TTC549 (cell line): Measurements from ENCODE around the gene CHMP3.
"Not testable (repeated sequence)": the region's sequence is repeated elsewhere in the genome, so short reads cannot be mapped to it uniquely, and the experiment has no call there.

Experiments
- FAIRE-seq: peaks from 2 replicates; lab custom pipeline; 2012; peaks lifted over from hg19 to GRCh38; lab: Jason Lieb, UNC

The CHMP3 gene

DNA sequence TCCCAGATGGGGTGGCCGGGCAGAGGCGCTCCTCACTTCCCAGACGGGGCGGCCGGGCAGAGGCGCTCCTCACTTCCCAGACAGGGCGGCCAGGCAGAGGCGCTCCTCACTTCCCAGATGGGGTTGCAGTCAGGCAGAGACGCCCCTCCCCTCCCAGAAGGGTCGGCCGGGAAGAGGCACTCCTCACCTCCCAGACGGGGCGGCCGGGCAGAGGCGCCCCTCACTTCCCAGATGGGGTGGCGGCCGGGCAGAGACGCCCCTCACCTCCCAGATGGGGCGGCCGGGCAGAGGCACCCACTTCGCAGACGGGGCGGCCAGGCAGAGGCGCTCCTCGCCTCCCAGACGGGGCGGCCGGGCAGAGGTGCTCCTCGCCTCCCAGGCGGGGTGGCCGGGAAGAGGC, 13.8 kb downstream of the CHMP3 start:
- FAIRE-seq, result not testable (repeated sequence)

DNA sequence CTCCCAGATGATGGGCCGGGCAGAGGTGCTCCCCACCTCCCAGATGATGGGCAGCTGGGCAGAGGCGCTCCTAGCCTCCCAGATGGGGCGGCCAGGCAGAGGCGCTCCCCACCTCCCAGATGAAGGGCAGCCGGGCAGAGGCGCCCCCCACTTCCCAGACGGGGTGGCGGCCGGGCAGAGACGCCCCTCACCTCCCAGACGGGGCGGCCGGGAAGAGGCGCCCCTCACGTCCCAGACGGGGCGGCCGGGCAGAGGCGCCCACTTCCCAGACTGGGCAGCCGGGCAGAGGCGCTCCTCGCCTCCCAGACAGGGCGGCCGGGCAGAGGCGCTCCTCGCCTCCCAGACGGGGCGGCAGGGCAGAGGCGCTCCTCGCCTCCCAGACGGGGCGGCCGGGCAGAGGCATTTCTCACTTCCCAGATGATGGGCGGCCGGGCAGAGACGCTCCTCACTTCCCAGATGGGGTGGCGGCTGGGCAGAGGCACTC, 14.3 kb downstream of the CHMP3 start:
- not testable (repeated sequence) for FAIRE-seq

DNA sequence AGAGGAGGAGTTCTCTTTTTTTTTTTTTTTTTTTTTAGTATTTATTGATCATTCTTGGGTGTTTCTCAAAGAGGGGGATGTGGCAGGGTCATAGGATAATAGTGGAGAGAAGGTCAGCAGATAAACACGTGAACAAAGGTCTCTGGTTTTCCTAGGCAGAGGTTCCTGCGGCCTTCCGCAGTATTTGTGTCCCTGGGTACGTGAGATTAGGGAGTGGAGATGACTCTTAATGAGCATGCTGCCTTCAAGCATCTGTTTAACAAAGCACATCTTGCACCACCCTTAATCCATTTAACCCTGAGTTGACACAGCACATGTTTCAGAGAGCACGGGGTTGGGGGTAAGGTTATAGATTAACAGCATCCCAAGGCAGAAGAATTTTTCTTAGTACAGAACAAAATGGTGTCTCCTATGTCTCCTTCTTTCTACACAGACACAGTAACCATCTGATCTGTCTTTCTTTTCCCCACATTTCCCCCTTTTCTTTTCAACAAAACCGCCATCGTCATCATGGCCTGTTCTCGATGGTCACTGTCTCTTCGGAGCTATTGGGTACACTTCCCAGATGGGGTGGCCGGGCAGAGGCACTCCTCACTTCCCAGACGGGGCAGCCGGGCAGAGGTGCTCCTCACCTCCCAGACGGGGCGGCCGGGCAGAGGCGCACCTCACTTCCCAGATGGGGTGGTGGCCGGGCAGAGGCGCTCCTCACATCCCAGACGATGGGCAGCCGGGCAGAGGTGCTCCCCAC, 14.9 kb downstream of the CHMP3 start:
- not testable (repeated sequence) for FAIRE-seq

DNA sequence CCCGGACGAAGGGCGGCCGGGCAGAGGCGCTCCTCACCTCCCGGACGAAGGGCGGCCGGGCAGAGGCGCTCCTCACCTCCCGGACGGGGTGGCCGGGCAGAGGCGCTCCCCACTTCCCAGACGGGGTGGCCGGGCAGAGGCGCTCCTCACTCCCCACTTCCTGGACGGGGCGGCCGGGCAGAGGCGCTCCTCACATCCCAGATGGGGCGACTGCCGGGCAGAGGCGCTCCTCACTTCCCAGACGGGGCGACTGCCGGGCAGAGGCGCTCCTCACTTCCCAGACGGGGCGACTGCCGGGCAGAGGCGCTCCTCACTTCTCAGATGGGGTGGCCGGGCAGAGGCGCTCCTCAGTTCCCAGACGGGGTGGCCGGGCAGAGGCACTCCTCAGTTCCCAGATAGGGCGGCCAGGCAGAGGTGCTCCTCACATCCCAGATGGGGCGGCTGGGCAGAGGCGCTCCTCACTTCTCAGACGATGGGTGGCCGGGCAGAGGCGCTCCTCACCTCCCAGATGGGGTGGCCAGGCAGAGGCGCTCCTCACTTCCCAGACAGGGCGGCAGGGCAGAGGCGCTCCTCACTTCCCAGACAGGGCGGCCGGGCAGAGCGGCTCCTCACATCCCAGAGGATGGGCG, 17.8 kb downstream of the CHMP3 start:
- FAIRE-seq, result not testable (repeated sequence)

DNA sequence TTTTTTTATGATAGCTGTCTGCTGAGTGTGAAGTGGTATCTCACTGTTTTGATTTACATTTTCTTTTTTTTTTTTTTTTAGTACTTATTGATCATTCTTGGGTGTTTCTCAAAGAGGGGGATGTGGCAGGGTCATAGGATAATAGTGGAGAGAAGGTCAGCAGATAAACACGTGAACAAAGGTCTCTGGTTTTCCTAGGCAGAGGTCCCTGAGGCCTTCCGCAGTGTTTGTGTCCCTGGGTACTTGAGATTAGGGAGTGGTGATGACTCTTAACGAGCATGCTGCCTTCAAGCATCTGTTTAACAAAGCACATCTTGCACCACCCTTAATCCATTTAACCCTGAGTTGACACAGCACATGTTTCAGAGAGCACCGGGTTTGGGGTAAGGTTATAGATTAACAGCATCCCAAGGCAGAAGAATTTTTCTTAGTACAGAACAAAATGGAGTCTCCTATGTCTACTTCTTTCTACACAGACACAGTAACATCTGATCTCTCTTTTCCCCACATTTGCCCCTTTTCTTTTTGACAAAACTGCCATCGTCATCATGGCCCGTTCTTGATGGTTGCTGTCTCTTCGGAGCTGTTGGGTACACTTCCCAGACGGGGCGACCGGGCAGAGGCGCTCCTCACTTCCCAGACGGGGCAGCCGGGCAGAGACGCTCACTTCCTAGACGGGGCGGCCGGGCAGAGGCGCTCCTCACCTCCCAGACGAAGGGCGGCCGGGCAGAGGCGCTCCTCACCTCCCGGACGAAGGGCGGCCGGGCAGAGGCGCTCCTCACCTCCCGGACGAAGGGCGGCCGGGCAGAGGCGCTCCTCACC, 18.8 kb downstream of the CHMP3 start:
- FAIRE-seq, result not testable (repeated sequence)

DNA sequence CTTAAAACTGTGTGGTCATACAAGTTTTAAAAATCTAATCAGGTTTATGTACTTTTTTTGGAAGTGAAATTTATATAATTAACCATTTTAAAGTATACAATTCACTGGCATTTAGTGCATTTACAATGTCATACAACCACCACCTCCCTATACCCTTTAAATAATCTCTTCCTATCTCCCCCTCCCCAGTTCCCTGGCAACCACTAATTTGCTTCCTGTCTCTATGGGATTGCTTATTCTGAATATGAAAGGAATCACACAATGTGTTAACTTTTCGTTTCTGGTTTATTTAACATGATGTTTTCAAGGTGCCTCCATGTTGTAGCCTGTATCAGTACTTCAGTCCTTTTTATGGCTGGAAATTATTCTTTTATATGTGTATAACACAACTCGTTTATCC, 19.4 kb downstream of the CHMP3 start:
- no peak for FAIRE-seq

DNA sequence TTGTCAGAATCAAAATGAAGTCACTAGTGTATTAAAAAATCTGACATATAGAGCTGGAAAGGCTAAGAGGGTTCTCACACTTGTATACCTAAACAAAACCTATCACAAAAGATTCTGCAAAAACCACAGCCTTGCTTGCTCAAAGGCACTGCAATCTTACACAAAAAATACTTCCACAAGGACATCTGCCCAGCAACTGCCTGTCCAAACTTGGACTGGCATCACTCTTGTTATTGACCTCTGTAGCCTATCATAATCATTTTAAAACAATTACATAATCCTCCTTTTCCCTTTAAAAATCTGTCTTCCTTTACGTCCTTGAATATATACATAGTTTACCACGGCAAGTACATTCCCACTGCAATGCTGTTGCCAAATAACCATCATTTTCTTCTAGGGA, 19.9 kb downstream of the CHMP3 start:
- no peak for FAIRE-seq

DNA sequence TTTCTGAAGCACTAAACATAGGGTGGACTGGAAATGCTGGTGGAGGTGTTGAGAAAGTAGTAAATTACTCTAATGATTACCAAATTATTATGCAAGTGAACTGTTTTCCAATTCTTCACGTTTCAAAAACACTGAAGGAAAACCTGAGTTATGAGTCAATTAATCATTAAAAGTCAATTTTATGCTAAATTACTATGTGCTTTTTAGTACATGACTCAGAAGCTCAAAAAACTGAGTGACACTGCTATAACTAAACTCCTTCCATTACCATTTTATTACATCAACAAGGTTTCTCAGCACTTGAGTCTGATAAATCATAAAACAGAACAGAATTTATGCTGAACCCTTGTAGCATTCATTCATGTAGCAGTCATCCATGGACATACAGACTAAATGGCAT, 20.4 kb downstream of the CHMP3 start:
- no peak for FAIRE-seq

DNA sequence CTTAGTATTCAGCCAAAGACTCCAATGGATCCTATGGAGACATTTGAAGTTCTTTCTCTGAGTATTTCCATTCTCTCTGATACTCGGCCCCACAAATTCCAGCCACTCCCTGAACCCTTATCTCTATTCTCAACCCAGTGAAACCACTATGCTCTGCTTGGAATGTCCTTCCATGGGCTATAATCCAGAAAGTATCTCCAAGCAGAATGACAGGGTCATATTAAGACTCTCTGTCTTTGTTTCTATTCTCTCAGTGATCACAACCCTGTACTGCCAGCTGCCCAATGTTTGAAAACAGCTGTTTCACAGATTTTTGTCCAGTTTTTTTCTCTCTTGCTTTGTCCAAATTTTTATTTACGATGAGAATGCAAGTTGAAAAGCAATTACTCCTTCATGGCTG, 21.9 kb downstream of the CHMP3 start:
- FAIRE-seq, result no peak

DNA sequence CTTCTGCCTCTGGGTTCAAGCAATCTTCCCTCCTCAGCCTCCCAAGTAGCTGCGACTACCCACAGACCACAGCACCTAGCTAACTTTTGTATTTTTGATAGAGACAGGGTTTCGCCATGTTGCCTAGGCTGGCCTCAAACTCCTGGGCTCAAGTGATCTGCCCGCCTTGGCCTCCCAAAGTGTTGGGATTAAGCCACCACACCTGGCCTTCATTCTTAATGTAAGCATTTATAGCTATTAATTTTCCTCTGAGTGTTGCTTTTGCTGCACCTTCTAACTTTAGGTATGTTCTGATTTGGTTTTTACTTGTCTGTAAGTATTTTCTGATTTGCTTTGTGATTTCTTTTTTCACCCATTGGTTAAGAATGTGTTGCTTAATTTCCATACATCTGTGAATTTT, 29.7 kb downstream of the CHMP3 start:
- no peak for FAIRE-seq

DNA sequence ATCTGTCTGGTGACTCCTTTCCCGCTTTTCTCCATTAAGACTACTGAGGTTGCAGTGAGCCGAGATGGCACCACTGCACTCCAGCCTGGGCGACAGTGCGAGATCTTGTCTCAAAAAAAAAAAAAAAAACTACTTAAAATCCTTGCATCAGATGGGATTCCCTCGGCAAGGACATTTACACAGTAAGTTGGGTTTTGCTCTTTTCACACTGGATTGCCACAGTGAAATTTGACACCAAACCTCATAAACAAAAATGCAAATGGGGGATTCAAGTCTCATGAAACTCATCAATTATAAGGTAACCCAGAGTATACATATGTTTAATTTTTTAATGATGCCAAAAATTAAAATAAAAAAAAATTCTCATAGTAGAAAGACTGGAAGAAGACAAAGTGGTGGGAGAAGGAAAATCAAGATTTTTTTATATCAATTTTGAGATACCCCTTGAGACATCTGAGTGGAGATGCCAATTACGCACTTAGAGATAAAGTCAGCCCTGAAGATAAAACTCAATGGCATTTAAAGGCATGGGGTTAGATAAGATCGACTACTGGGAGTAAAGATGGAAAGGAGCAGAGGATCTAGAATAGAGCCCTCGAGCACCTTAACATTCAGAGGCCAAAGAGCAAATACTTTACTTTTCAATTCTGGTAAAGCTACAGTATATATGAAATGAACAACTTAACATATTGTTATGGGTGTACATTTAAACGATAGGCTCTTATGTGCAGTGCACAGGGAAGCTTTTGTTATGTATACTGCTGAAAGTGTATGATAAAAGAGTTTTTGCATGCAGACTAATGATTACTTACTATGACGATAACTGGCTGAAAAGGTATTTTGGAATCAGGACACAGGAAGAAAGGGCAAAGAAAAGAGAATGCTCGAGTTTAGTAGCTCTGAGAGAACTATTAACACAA, 37.6 kb downstream of the CHMP3 start:
- FAIRE-seq, result no peak

DNA sequence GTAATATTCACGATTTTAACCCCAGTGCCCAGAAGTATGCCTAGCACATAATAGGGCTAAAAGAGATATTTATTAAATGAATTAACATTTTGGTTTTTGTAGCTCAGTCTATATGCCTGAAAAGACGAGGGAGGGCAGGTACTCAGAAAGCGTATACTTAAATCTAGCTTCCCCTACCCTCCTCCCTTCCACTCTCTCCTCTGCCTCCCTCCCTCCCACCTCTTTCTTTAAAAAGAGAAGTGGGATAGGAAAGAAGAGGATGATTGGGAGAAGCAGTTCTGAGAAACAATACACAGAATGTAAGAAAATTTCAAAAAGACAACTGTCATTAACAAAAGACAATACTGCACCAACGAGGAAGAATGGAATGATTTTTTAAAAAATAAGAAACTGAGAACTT, 39.8 kb downstream of the CHMP3 start:
- no peak for FAIRE-seq

DNA sequence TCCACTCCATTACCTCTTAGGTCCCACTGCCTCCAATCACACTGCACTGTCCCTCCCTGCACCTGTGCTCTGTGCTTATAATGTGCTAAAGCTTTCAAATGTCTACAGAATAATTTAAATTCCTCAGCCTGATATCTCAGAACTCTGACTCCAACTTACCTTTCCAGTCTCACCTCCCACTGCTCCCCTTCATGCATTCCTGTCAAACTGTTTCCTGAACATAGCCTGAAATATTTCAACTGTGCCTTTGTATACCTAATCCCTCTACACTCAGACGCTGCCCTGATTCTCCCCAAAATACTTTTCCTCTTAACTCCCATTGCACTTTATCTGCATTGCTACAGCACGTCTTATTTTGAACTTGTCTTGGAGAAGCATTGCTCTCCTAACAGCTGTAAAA, 40.5 kb downstream of the CHMP3 start:
- no peak for FAIRE-seq

DNA sequence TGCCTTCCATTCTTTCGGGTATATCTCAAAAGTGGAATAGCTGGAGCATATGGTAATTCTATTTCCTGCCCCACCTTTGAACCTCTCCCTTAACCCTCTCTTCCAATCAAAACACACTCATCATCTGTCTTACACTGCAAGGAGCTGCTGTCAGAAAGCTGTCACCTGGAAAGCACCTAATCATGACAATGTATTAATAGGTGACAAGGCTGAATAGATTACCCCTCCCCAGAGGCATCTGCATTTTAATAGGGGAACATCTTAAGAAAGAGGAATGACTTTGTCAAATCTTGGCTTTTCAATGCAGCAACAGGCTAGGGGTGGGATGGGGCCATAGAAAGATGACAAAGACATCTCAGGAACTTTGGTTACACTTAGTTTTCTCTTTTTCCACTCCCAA, 41.3 kb downstream of the CHMP3 start:
- FAIRE-seq, result no peak

DNA sequence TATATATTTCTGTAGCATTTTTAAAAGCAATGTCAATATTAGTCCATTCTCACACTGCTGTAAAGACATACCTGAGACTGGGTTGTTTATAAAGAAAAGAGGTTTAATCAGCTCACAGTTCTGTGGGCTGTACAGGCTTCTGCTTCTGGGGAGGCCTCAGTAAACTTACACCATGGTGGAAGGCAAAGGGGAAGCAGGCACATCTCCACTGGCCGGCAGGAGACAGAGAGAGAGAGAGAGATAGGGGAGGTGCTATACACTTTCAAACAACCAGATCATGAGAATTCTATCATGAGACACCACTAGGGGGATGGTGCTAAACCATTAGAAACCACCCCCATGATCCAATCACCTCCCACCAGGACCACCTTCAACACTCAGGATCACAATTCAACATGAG, 43.1 kb downstream of the CHMP3 start:
- no peak for FAIRE-seq

DNA sequence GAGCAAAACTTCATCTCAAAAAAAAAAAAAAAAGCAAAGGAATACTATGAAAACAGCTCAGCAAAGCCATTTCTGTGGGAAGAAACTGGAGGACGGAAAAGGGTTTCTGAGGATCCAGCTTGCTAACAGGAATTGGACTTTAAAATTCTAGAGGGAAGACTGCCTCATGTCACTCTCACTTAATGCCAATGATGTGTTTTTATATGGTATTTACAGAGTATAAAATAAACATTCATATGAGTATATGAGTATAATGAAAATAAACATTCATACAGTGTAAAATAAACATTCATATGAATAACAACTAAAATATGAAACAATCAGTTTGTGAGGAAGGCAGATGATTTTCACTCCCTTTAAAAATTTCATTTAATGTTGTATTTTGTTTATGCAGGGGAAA, 43.9 kb downstream of the CHMP3 start:
- peak; percentile 40 for FAIRE-seq

DNA sequence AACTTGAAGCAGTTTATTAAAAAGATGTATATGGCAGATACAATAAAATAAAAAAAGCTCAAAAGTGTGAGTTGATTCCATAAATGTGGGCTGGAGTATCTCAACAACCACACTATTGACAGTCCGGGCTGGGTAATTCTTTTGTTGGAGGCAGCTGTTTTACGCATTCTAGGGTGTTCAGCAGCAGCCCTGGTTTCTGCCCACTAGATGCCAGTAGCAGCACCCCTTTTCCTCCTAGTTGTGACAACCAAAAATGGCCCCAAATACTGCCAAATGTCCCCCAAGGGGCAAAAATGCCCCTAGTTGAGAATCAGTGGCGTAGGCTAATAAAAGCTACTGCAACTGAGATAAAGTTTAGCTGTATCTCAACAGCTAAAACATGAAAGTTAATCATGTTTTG, 44.8 kb downstream of the CHMP3 start:
- no peak for FAIRE-seq

DNA sequence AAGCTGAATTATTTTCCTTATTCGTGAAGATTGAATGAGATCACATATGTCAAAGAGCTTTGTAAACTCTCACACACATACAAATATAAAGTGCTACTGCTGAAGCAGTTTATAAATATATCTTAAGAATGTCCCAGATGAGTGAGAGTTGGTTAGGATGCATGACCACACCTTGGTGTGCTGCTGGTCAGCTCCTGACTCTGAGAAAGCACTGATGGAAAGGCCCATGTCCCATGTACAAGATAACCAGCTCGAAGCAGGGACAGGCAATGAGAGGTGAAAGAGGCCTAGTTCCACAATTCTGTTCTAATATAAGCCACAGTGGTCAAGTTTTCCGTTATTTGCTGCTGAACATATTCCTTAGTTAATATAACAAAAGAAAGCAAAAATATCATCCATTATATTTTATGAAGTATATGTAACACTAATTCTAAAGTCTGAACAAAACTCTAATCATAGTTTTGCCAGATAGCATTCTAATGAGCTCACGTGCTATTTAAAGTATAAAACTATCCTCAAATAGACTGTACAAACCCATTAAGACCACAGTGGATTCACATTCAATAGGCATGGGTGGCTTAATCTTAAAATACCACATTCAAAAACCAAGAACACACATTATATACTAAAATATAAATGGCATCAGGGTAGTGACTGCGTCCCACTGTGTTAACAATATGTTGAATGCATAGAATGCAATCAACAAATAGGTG, 49.1 kb downstream of the CHMP3 start:
- no peak for FAIRE-seq

DNA sequence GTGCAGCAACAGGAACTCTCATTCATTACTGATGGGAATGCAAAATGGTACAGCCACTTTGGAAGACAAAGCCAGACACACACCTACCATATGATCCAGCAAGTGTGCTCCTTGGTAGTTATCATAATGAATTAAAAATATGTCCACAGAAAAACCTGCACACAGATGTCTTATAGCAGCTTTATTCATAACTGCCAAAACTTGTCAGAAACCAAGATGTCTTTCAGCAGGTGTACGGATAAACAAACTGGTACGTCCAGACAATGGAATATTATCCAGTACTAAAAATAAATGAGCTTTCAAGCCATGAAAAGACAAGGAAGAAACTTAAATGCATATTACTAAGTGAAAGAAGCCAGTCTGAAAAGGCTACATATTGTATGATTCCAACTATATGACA, 50.4 kb downstream of the CHMP3 start:
- no peak for FAIRE-seq

DNA sequence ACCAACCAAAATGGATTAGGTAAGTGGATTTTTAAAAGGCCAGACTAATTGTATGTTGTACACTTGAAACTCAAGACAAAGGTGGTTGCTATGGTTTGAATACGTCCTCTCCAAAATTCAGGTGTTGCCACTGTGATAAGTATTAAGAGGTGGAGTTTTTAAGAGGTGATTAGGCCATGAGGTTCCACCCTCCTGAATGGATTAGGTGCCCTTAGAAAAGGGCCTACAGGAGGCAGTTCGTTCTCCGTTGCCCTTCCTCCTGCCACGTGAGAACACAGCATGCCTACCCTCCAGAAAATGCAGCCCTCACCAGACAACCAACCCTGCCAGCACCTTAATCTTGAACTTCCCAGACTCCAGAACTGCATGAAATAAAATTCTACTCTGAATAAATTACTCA, 51.2 kb downstream of the CHMP3 start:
- FAIRE-seq, result no peak

DNA sequence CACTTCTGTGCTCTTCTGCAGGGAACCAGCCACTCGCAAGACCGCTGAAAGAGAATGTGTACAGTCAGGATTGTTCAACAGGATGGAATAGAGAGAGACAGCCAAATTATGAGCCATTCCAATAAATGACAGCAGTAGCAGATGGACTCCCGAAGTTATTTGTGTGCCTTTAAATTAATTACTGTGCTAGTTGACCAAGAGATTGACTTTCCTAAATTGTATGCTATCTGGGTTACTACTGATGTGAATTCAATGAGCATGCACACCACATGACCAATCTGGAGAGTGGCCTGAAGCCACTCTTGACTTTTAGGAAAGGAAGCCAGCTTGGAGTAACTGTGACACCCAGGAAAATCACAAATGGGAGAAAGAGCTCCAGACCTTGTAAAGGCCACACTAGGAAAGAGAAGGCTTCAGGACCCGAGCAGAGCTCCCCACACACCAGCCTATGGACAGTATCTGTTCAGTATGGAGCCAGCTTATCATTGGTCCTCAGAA, 52.8 kb downstream of the CHMP3 start:
- FAIRE-seq, result no peak
